DND-41 (cell line): ENCODE measurements around the gene B4GALT4.

Experiments
- CTCF ChIP-seq: IDR thresholded peaks from 2 replicates; pipeline ENCODE4 v1.5.1; 2012; ENCODE audit warnings: borderline replicate concordance, low read length, moderate library complexity, mild to moderate bottlenecking; ENCODE audit not compliant: poor library complexity, severe bottlenecking; ENCODE audit errors: extremely low read depth
- EZH2 ChIP-seq: IDR thresholded peaks from 3 replicates; pipeline ENCODE4 v1.6.1; 2012; ENCODE audit warnings: borderline replicate concordance, low read depth, mild to moderate bottlenecking, moderate library complexity, low read length, inconsistent platforms; ENCODE audit not compliant: severe bottlenecking

- no peak for TF ChIP-seq CTCF
- TF ChIP-seq EZH2: no peak
These were observed 5.5 kb downstream of the B4GALT4 start for GRCh38 chr3:119235151-119235550.
